Prostate gland (tissue), 2 donors: ENCODE measurements around the gene KDM4C.

Source experiments
- CTCF ChIP-seq, 4 experiments: fragments of 200-600 bp in 2 of 4; fragments of 450-650 bp in 2 of 4; sonication (generic) in 2 of 4; IDR thresholded peaks; 1 replicate in 3 of 4; 2 replicates in 1 of 4; pipeline ENCODE4 v1.5.1; 2016 to 2019; ENCODE audit warnings: antibody characterized with exemption in 4 of 4, mild to moderate bottlenecking in 2 of 4, moderate library complexity in 2 of 4
- POLR2A ChIP-seq: fragments of 450-650 bp; IDR thresholded peaks from one replicate; pipeline ENCODE4 v1.6.1; 2016; ENCODE audit warnings: antibody characterized with exemption, mild to moderate bottlenecking

- TF ChIP-seq CTCF (IDR thresholded peaks at IDR 0.05), result no peak
- TF ChIP-seq POLR2A, result no peak
These were observed 314.1 kb downstream of the KDM4C start for GRCh38 chr9:7071916-7072315.
